CD4-positive, alpha-beta T cell (primary cell): ENCODE data around the gene DHX15. TPM values are rescaled to one million over a fixed set of nuclear protein-coding genes. Genes with fewer than 3 reads are reported as not detected.

Source experiments
- ATAC-seq: fragments of 200-7000 bp; cut with Tn5 transposase; one replicate; pipeline ENCODE4 v1.10.0; 2022; ENCODE audit warnings: mild to moderate bottlenecking; ENCODE audit not compliant: poor library complexity
- CTCF ChIA-PET: fragments of 350-600 bp; sonication (Branson Sonifier 250); formaldehyde crosslinking; loops from one replicate; lab custom pipeline; 2021; ENCODE audit warnings: antibody characterized with exemption, inconsistent platforms; lab: Charles Lee
- POLR2A ChIA-PET: fragments of 350-600 bp; sonication (Branson Sonifier 250); formaldehyde crosslinking; loops from one replicate; lab custom pipeline; 2021; ENCODE audit warnings: antibody characterized with exemption, inconsistent platforms; lab: Charles Lee
- DNase-seq, 14 experiments: peaks; one replicate each; pipeline ENCODE4 v3.0.0-alpha.2; 2013 to 2020; ENCODE audit warnings: mixed read lengths in 2 of 14
- H3K27ac ChIP-seq, 2 donors: one replicate each; pipeline versions ENCODE4 v1.5.1 to v1.7.0; 2013; ENCODE audit warnings: low read length in 2 of 2, low read depth in 1 of 2, mild to moderate bottlenecking in 1 of 2
- H3K27me3 ChIP-seq, 2 experiments: 1 replicate in 1 of 2; 2 replicates in 1 of 2; pipeline versions ENCODE4 v1.6.1 to v1.7.0; 2013; ENCODE audit warnings: low read length in 2 of 2, control low read depth in 1 of 2, mild to moderate bottlenecking in 1 of 2, moderate library complexity in 1 of 2; ENCODE audit not compliant: insufficient read depth in 2 of 2, control insufficient read depth in 1 of 2
- H3K36me3 ChIP-seq: one replicate; pipeline ENCODE4 v1.6.1; 2013; ENCODE audit warnings: low read length, control low read depth; ENCODE audit not compliant: insufficient read depth
- H3K4me1 ChIP-seq: one replicate; pipeline ENCODE4 v1.6.1; 2013; ENCODE audit warnings: low read length, control low read depth; ENCODE audit not compliant: insufficient read depth
- H3K4me3 ChIP-seq: one replicate; pipeline ENCODE4 v1.5.1; 2013; ENCODE audit warnings: mild to moderate bottlenecking, low read length, moderate library complexity
- H3K9me3 ChIP-seq, 2 experiments: 1 replicate in 1 of 2; 2 replicates in 1 of 2; pipeline versions ENCODE4 v1.6.1 to v1.7.0; 2013; ENCODE audit warnings: low read length in 2 of 2, mild to moderate bottlenecking in 2 of 2, control low read depth in 1 of 2, moderate library complexity in 1 of 2; ENCODE audit not compliant: control insufficient read depth in 1 of 2, insufficient read depth in 1 of 2
- H3K27ac Mint-ChIP-seq: one replicate; pipeline ENCODE4 v1.8.0; 2020; ENCODE audit warnings: mixed read lengths
- H3K27me3 Mint-ChIP-seq: one replicate; pipeline ENCODE4 v1.8.0; 2021; ENCODE audit warnings: mixed read lengths
- H3K36me3 Mint-ChIP-seq: one replicate; pipeline ENCODE4 v1.8.0; 2021; ENCODE audit warnings: low read depth, mixed read lengths
- H3K4me1 Mint-ChIP-seq: one replicate; pipeline ENCODE4 v1.8.0; 2021; ENCODE audit warnings: low read depth, mixed read lengths
- H3K4me3 Mint-ChIP-seq: one replicate; pipeline ENCODE4 v1.8.0; 2020; ENCODE audit warnings: mild to moderate bottlenecking, mixed read lengths
- H3K9me3 Mint-ChIP-seq: one replicate; pipeline ENCODE4 v1.8.0; 2020; ENCODE audit warnings: mixed read lengths
- CTCF ChIP-seq: fragments of 200-600 bp; IDR thresholded peaks from one replicate; pipeline ENCODE4 v1.8.0; 2022; ENCODE audit warnings: antibody characterized with exemption, mild to moderate bottlenecking
- intact Hi-C, 2 experiments: fragments of 100-400 bp; cut with DNase I in 1 of 2; cut with micrococcal nuclease in 1 of 2; formaldehyde crosslinking; loops; one replicate each; pipeline versions ENCODE4 v1.15.1 to v1.9.0; 2023 to 2025; cut with DNase I, micrococcal nuclease
- total RNA-seq, 174 experiments: library from RNA in 2 of 174; stranded (reverse) in 2 of 174; gene quantifications; one replicate each; pipeline ENCODE4 v1.2.3 and lab custom pipeline; 2021 to 2026

Gene DHX15
- total RNA-seq, 2 experiments from 2014 or later = 208 to 209 TPM

GRCh38 chr4:24599275-24599674 is 14.9 kb upstream of the DHX15 start:
- Histone ChIP-seq H3K36me3 (no peaks in the 10 kb centered on the region), H3K27me3 (no peaks in the 10 kb centered on the region), H3K9me3 (peaks cover 0 to 9% of the 10 kb centered on the region in 2 experiments), H3K27ac (no peak overlapping the region), H3K4me3 (no peak overlapping the region), H3K4me1 (no peaks in the 10 kb centered on the region)
- Mint-ChIP-seq H3K4me3 (no peak overlapping the region), H3K27me3 (peaks cover 6% of the 10 kb centered on the region), H3K4me1 (no peaks in the 10 kb centered on the region), H3K36me3 (no peaks in the 10 kb centered on the region), H3K9me3 (no peaks in the 10 kb centered on the region), H3K27ac (no peak overlapping the region)
- no peak for ATAC-seq
- POLR2A ChIA-PET = no interaction called here
- intact Hi-C loops = no loop called here
- TF ChIP-seq CTCF = no peak
- no peak for DNase-seq
- CTCF ChIA-PET = no interaction called here

GRCh38 chr4:24598025-24598424 is 13.7 kb upstream of the DHX15 start:
- no peaks in the 10 kb centered on the region for H3K36me3 ChIP-seq
- Mint-ChIP-seq H3K9me3 (no peaks in the 10 kb centered on the region), H3K27ac (no peak overlapping the region), H3K4me3 (no peak overlapping the region), H3K4me1 (no peaks in the 10 kb centered on the region), H3K27me3 (peaks cover 6% of the 10 kb centered on the region), H3K36me3 (no peaks in the 10 kb centered on the region)
- H3K27ac ChIP-seq = no peak overlapping the region
- no peak overlapping the region for H3K4me3 ChIP-seq
- no peak for TF ChIP-seq CTCF
- CTCF ChIA-PET = no interaction called here
- DNase-seq (no peak), ATAC-seq (no peak)
- no peaks in the 10 kb centered on the region for H3K27me3 ChIP-seq
- POLR2A ChIA-PET = no interaction called here
- H3K9me3 ChIP-seq = peaks cover 0 to 9% of the 10 kb centered on the region in 2 experiments
- H3K4me1 ChIP-seq = no peaks in the 10 kb centered on the region
- intact Hi-C loops = no loop called here

GRCh38 chr4:24595659-24596058 is 11.3 kb upstream of the DHX15 start:
- ATAC-seq (no peak), DNase-seq (no peak)
- no peak for TF ChIP-seq CTCF
- peaks cover 9% of the 10 kb centered on the region in 2 experiments for H3K9me3 ChIP-seq
- no peaks in the 10 kb centered on the region for H3K27me3 ChIP-seq
- peaks cover 8% of the 10 kb centered on the region for H3K9me3 Mint-ChIP-seq
- no peak overlapping the region for H3K4me3 Mint-ChIP-seq
- H3K4me3 ChIP-seq = no peak overlapping the region
- no peaks in the 10 kb centered on the region for H3K4me1 ChIP-seq
- peaks cover 3% of the 10 kb centered on the region for H3K36me3 Mint-ChIP-seq
- ChIA-PET POLR2A (no interaction called here), CTCF (interaction anchor here (0.7 kb wide), 1 partner anchor 44 kb away, joined by 4 read pairs; no protein-coding TSS in a partner anchor)
- H3K27ac Mint-ChIP-seq = no peak overlapping the region
- no peaks in the 10 kb centered on the region for H3K4me1 Mint-ChIP-seq
- H3K27me3 Mint-ChIP-seq = peaks cover 12% of the 10 kb centered on the region
- intact Hi-C loops = no loop called here
- H3K27ac ChIP-seq = no peak overlapping the region
- H3K36me3 ChIP-seq = no peaks in the 10 kb centered on the region
